Heart left ventricle (tissue), 13 donors: Measurements from ENCODE around the gene PTPRD.

ENCODE experiments used
- POLR2A ChIP-seq, 2 donors: fragments of 450-650 bp; IDR thresholded peaks; one replicate each; pipeline ENCODE4 v1.6.1; 2017; ENCODE audit warnings: antibody characterized with exemption in 2 of 2, mild to moderate bottlenecking in 2 of 2, moderate library complexity in 2 of 2
- TF ChIP-seq, protein P1 (sequence below), 12 donors: fragments of 200-600 bp; sonication (generic) in 4 of 12; IDR thresholded peaks; one replicate each; pipeline versions ENCODE4 v1.5.0 to v1.8.0; 2018 to 2022; ENCODE audit warnings: antibody characterized with exemption in 12 of 12, mild to moderate bottlenecking in 5 of 12
- donor health status: ischemic (EF 13 %, LVEDD 7.1; RV severe dilation, severe dysfunction).
- donor health status: DM: no; HTN: yes; CAD: no.
- donor health status: DM: no; HTN: no; CAD: no.
- donor health status: ischemic (EF 25% LVEDD 6.9; RV normal size, moderate dysfunction).
- donor health status: ischemic (EF 25% LVEDD 5.7; RV mildly dilated, moderate dysfunction).
- donor health status: ischemic (EF 35%, LVEDD 5.7; RV mildly dilated, moderate dysfunction).
- donor health status: nonischemic (EF 11% LVEDD 7.7; RV severe dilation, severe dysfunction).
- donor health status: DM: yes; HTN: yes; CAD: no.
- donor health status: PGD.
- donor health status: ischemic (EF 29% LVEDD 5.4; RV normal size, mild dysfunction).
- donor health status: nonischemic (EF 23%, LVEDD 6.1; RV moderate dilation, normal function).

GRCh38 chr9:8332331-8332650, 2280.5 kb downstream of the PTPRD start:
- no peak for TF ChIP-seq POLR2A (IDR thresholded peaks at IDR 0.05)
- TF ChIP-seq, protein P1, sequence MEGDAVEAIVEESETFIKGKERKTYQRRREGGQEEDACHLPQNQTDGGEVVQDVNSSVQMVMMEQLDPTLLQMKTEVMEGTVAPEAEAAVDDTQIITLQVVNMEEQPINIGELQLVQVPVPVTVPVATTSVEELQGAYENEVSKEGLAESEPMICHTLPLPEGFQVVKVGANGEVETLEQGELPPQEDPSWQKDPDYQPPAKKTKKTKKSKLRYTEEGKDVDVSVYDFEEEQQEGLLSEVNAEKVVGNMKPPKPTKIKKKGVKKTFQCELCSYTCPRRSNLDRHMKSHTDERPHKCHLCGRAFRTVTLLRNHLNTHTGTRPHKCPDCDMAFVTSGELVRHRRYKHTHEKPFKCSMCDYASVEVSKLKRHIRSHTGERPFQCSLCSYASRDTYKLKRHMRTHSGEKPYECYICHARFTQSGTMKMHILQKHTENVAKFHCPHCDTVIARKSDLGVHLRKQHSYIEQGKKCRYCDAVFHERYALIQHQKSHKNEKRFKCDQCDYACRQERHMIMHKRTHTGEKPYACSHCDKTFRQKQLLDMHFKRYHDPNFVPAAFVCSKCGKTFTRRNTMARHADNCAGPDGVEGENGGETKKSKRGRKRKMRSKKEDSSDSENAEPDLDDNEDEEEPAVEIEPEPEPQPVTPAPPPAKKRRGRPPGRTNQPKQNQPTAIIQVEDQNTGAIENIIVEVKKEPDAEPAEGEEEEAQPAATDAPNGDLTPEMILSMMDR (IDR thresholded peaks at IDR 0.05): no peak
